CD14-positive monocyte (primary cell): ENCODE measurements around the gene SAP130. TPM values are rescaled to one million over a fixed set of nuclear protein-coding genes. Genes with fewer than 3 reads are reported as not detected.
A peak's percentile ranks its signal among the peaks of the same experiment; 100 is the strongest.

Source experiments
- DNase-seq, 3 donors: peaks; one replicate each; pipeline ENCODE4 v3.0.0-alpha.2; 2011 to 2022
- H2AFZ ChIP-seq: 2 replicates; pipeline ENCODE4 v1.6.0; 2012; ENCODE audit warnings: mild to moderate bottlenecking, low read depth, low read length, inconsistent platforms; ENCODE audit not compliant: insufficient read depth, poor library complexity, severe bottlenecking
- H3K27ac ChIP-seq, 2 donors: 1 replicate in 1 of 2; 2 replicates in 1 of 2; pipeline ENCODE4 v1.5.1; 2012 to 2013; ENCODE audit warnings: low read length in 2 of 2, control low read depth in 1 of 2, inconsistent platforms in 1 of 2, low read depth in 1 of 2, mild to moderate bottlenecking in 1 of 2
- H3K27me3 ChIP-seq, 2 donors: one replicate each; pipeline versions ENCODE4 v1.6.0 to v1.6.1; 2011 to 2013; ENCODE audit warnings: low read length in 2 of 2; ENCODE audit not compliant: control insufficient read depth in 2 of 2, insufficient read depth in 2 of 2
- H3K36me3 ChIP-seq, 2 donors: replicated peaks in 1 of 2; 1 replicate in 1 of 2; 2 replicates in 1 of 2; pipeline versions ENCODE4 v1.5.1 to v1.6.1; 2012 to 2013; ENCODE audit warnings: low read length in 2 of 2, control low read depth in 1 of 2, inconsistent platforms in 1 of 2, mild to moderate bottlenecking in 1 of 2; ENCODE audit not compliant: insufficient read depth in 2 of 2, control insufficient read depth in 1 of 2
- H3K4me1 ChIP-seq, 2 donors: 1 replicate in 1 of 2; 2 replicates in 1 of 2; pipeline versions ENCODE4 v1.5.1 to v1.6.1; 2012 to 2013; ENCODE audit warnings: low read length in 2 of 2, control low read depth in 1 of 2, inconsistent platforms in 1 of 2, mild to moderate bottlenecking in 1 of 2, moderate library complexity in 1 of 2; ENCODE audit not compliant: insufficient read depth in 2 of 2, control insufficient read depth in 1 of 2
- H3K4me2 ChIP-seq: replicated peaks from 2 replicates; pipeline ENCODE3; 2012; ENCODE audit warnings: low read length, moderate library complexity, mild to moderate bottlenecking; ENCODE audit not compliant: poor library complexity, severe bottlenecking; ENCODE audit errors: extremely low read depth
- H3K4me3 ChIP-seq, 3 experiments: fragments of 200-600 bp in 1 of 3; sonication (generic) in 1 of 3; replicated peaks in 1 of 3; 1 replicate in 2 of 3; 2 replicates in 1 of 3; pipeline ENCODE4 v1.5.1; 2011 to 2013; ENCODE audit warnings: low read length in 3 of 3, mild to moderate bottlenecking in 3 of 3, control low read depth in 2 of 3, low read depth in 2 of 3, inconsistent platforms in 1 of 3, moderate library complexity in 1 of 3
- H3K79me2 ChIP-seq: 2 replicates; pipeline ENCODE4 v1.6.0; 2012; ENCODE audit warnings: mild to moderate bottlenecking, control low read depth, inconsistent platforms, low read length, moderate library complexity; ENCODE audit not compliant: insufficient read depth
- H3K9ac ChIP-seq: 2 replicates; pipeline ENCODE4 v1.6.0; 2017; ENCODE audit warnings: low read length, mild to moderate bottlenecking; ENCODE audit not compliant: insufficient read depth, poor library complexity, severe bottlenecking
- H3K9me3 ChIP-seq, 2 donors: replicated peaks in 1 of 2; 1 replicate in 1 of 2; 2 replicates in 1 of 2; pipeline versions ENCODE4 v1.5.1 to v1.6.1; 2012 to 2013; ENCODE audit warnings: low read length in 2 of 2, control low read depth in 1 of 2; ENCODE audit not compliant: control insufficient read depth in 1 of 2, insufficient read depth in 1 of 2
- H4K20me1 ChIP-seq: 2 replicates; pipeline ENCODE4 v1.6.0; 2012; ENCODE audit warnings: mild to moderate bottlenecking, low read length, control low read depth, moderate library complexity; ENCODE audit not compliant: insufficient read depth
- H3K27ac Mint-ChIP-seq, 7 donors: one replicate each; pipeline ENCODE4 v1.8.0; 2020; ENCODE audit warnings: mild to moderate bottlenecking in 7 of 7, mixed read lengths in 7 of 7, moderate library complexity in 6 of 7, inconsistent platforms in 2 of 7
- H3K27me3 Mint-ChIP-seq, 3 donors: one replicate each; pipeline ENCODE4 v1.8.0; 2021 to 2022; ENCODE audit warnings: low read depth in 3 of 3, mild to moderate bottlenecking in 3 of 3, mixed read lengths in 3 of 3, moderate library complexity in 3 of 3, inconsistent platforms in 1 of 3
- H3K36me3 Mint-ChIP-seq, 2 donors: one replicate each; pipeline ENCODE4 v1.8.0; 2020; ENCODE audit warnings: mixed read lengths in 2 of 2, inconsistent platforms in 1 of 2, mild to moderate bottlenecking in 1 of 2
- H3K4me1 Mint-ChIP-seq: one replicate; pipeline ENCODE4 v1.8.0; 2020; ENCODE audit warnings: mild to moderate bottlenecking, mixed read lengths
- H3K4me3 Mint-ChIP-seq, 2 donors: one replicate each; pipeline ENCODE4 v1.8.0; 2020; ENCODE audit warnings: mild to moderate bottlenecking in 2 of 2, mixed read lengths in 2 of 2, moderate library complexity in 1 of 2
- H3K9me3 Mint-ChIP-seq, 7 donors: one replicate each; pipeline ENCODE4 v1.8.0; 2020 to 2022; ENCODE audit warnings: mixed read lengths in 7 of 7, mild to moderate bottlenecking in 6 of 7, moderate library complexity in 6 of 7, inconsistent platforms in 2 of 7
- CTCF ChIP-seq: fragments of 200-600 bp; IDR thresholded peaks from one replicate; pipeline ENCODE4 v1.8.0; 2022; ENCODE audit warnings: antibody characterized with exemption, mild to moderate bottlenecking
- WGBS: methylation state at CpG from one replicate; pipeline ENCODE4 v1.1.5; 2013; ENCODE audit warnings: missing lambda C conversion rate; ENCODE audit not compliant: insufficient coverage; 5-methylcytosine and 5-hydroxymethylcytosine counted together
- intact Hi-C, 2 donors: fragments of 100-400 bp; cut with micrococcal nuclease; formaldehyde crosslinking; loops; one replicate each; pipeline versions ENCODE4 v1.15.0 to v1.15.1; 2023
- polyA plus RNA-seq, 3 donors: library from polyadenylated mRNA; depleted of rRNA in 1 of 3; unstranded in 2 of 3; stranded (reverse) in 1 of 3; fragments of 300-500 nt in 2 of 3; fragments of >200 nt in 1 of 3; fragmentation: Illumina TruSeq in 2 of 3; gene quantifications; 1 replicate in 2 of 3; 2 replicates in 1 of 3; pipeline ENCODE4 v1.2.3, GENCODE V29; 2012 to 2021

SAP130 gene
- polyA plus RNA-seq, 3 donors: 2.8 to 16.4 (median 6.4) TPM

GRCh38 chr2:128058114-128058513, 30.3 kb upstream of the SAP130 start:
- Mint-ChIP-seq H3K4me1 (no peaks in the 10 kb centered on the region), H3K27ac (peak overlapping the region in 1 of 7 donors; percentile 31), H3K36me3 (no peaks in the 10 kb centered on the region), H3K27me3 (peaks cover 1 to 10% (median 2%) of the 10 kb centered on the region in 3 donors), H3K9me3 (peaks cover 0 to 16% (median 9%) of the 10 kb centered on the region in 7 donors), H3K4me3 (no peak overlapping the region)
- WGBS: 82% methylated on average over 1 of the region's 2 CpGs
- no peak overlapping the region for H3K4me2 ChIP-seq
- TF ChIP-seq CTCF: no peak
- no peaks in the 10 kb centered on the region for H4K20me1 ChIP-seq
- no peaks in the 10 kb centered on the region for H3K4me1 ChIP-seq
- intact Hi-C loops: no loop called here
- no peak overlapping the region for H3K4me3 ChIP-seq
- H2AFZ ChIP-seq: no peak overlapping the region
- H3K36me3 ChIP-seq: no peaks in the 10 kb centered on the region
- no peaks in the 10 kb centered on the region for H3K27me3 ChIP-seq
- DNase-seq: no peak
- H3K79me2 ChIP-seq: no peaks in the 10 kb centered on the region
- no peak overlapping the region for H3K27ac ChIP-seq
- H3K9ac ChIP-seq: no peak overlapping the region
- H3K9me3 ChIP-seq: peaks cover 0 to 10% of the 10 kb centered on the region in 2 donors

GRCh38 chr2:128057334-128057733, 29.5 kb upstream of the SAP130 start:
- no peak overlapping the region for H2AFZ ChIP-seq
- no CpG with 5 or more reads among the region's 3 CpGs for WGBS
- H3K27me3 ChIP-seq: no peaks in the 10 kb centered on the region
- H3K4me1 Mint-ChIP-seq: no peaks in the 10 kb centered on the region
- no peaks in the 10 kb centered on the region for H3K36me3 Mint-ChIP-seq
- peaks cover 2 to 10% (median 2%) of the 10 kb centered on the region in 3 donors for H3K27me3 Mint-ChIP-seq
- no peak for DNase-seq
- H3K27ac Mint-ChIP-seq: no peak overlapping the region
- no peaks in the 10 kb centered on the region for H3K36me3 ChIP-seq
- H3K9me3 ChIP-seq: peaks cover 0 to 10% of the 10 kb centered on the region in 2 donors
- no peaks in the 10 kb centered on the region for H3K79me2 ChIP-seq
- H3K9me3 Mint-ChIP-seq: peaks cover 4 to 19% (median 9%) of the 10 kb centered on the region in 7 donors
- no peak overlapping the region for H3K9ac ChIP-seq
- H3K4me3 Mint-ChIP-seq: no peak overlapping the region
- no peak overlapping the region for H3K4me3 ChIP-seq
- H3K4me2 ChIP-seq: no peak overlapping the region
- no peaks in the 10 kb centered on the region for H4K20me1 ChIP-seq
- no peak overlapping the region for H3K27ac ChIP-seq
- TF ChIP-seq CTCF: no peak
- H3K4me1 ChIP-seq: no peaks in the 10 kb centered on the region
- intact Hi-C loops: no loop called here
